KMS-11 (cell line): ENCODE measurements around the gene KSR2.

Experiments
- H2AFZ ChIP-seq: fragments of 200-600 bp; sonication (generic); 2 replicates; pipeline ENCODE4 v1.6.1; 2016; ENCODE audit warnings: antibody characterized with exemption, mixed run types, low read depth
- H3K27ac ChIP-seq: fragments of 200-600 bp; sonication (generic); 2 replicates; pipeline ENCODE4 v1.6.1; 2016; ENCODE audit warnings: mild to moderate bottlenecking, mixed run types
- H3K27me3 ChIP-seq: fragments of 200-600 bp; sonication (generic); 2 replicates; pipeline ENCODE4 v1.6.1; 2017; ENCODE audit warnings: mild to moderate bottlenecking, low read depth, mixed run types, moderate library complexity; ENCODE audit not compliant: insufficient read depth
- H3K36me3 ChIP-seq: fragments of 200-600 bp; sonication (generic); 2 replicates; pipeline ENCODE4 v1.6.1; 2017; ENCODE audit warnings: mild to moderate bottlenecking, mixed run types; ENCODE audit not compliant: insufficient read depth
- H3K4me1 ChIP-seq: fragments of 200-600 bp; sonication (generic); 2 replicates; pipeline ENCODE4 v1.6.1; 2016; ENCODE audit warnings: mild to moderate bottlenecking, low read depth, mixed run types; ENCODE audit not compliant: poor library complexity, severe bottlenecking
- H3K4me2 ChIP-seq: fragments of 200-600 bp; sonication (generic); 2 replicates; pipeline ENCODE4 v1.7.0; 2016; ENCODE audit warnings: mild to moderate bottlenecking, mixed run types
- H3K4me3 ChIP-seq: fragments of 200-600 bp; sonication (generic); IDR thresholded peaks from 2 replicates; pipeline ENCODE4 v1.6.1; 2017; ENCODE audit warnings: low read depth, low read length, mixed read lengths; ENCODE audit not compliant: insufficient read depth
- H3K79me2 ChIP-seq: fragments of 200-600 bp; sonication (generic); 2 replicates; pipeline ENCODE4 v1.6.1; 2016; ENCODE audit warnings: low read depth, mixed run types; ENCODE audit not compliant: insufficient read depth
- H3K9ac ChIP-seq: fragments of 200-600 bp; sonication (generic); 2 replicates; pipeline ENCODE4 v1.6.1; 2016; ENCODE audit warnings: mild to moderate bottlenecking, mixed run types
- H4K20me1 ChIP-seq: fragments of 200-600 bp; sonication (generic); 2 replicates; pipeline ENCODE4 v1.6.1; 2016; ENCODE audit warnings: mild to moderate bottlenecking, mixed run types; ENCODE audit not compliant: insufficient read depth
- CTCF ChIP-seq: fragments of 200-600 bp; sonication (generic); conservative IDR thresholded peaks from 2 replicates; pipeline ENCODE4 v1.6.1; 2017; ENCODE audit warnings: low read depth, mild to moderate bottlenecking, antibody characterized with exemption, low read length, moderate library complexity, mixed read lengths

KSR2 gene

DNA sequence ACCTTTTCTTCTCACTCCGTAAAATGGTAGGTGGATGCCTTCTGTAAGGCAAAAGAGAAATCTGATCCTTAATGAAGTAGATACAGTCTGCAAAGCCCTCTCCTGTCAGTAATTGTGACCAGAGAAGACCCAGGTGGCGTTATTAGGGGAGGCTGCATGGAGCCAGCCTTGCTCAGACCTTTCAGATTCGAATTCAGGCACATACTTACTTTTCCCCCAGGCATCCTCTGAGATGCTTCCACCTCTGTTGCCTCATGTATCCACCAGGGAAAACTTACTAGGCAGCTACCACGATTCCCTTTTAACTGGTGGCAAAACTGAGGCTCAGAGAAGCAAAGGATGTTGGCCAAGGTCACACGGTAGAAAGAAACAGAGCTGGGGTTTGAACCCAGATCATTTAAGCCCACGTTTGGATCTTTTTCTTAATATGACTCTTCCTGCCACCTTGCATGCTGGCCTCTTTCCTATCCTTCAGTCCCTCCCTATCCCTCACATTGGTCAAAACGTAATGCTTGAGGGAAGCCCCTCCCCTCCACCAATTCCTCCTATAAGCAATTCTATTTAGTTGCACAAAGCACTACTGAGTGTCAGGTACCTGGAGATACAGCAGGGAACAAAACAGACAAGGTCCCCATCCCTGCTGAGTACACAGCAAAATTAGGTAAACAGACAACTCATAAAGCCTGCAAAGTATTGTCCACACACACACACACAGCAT, 179.4 kb downstream of the KSR2 start:
- Histone ChIP-seq H2AFZ (no peak overlapping the region), H3K79me2 (no peaks in the 10 kb centered on the region), H3K9ac (no peak overlapping the region), H3K4me2 (no peak overlapping the region), H4K20me1 (no peaks in the 10 kb centered on the region), H3K27ac (no peak overlapping the region), H3K36me3 (no peaks in the 10 kb centered on the region), H3K4me1 (no peaks in the 10 kb centered on the region), H3K4me3 (no peak overlapping the region), H3K27me3 (no peaks in the 10 kb centered on the region)
- no peak for TF ChIP-seq CTCF

- Histone ChIP-seq H3K36me3 (no peaks in the 10 kb centered on the region), H2AFZ (no peak overlapping the region), H3K4me2 (no peak overlapping the region), H3K27ac (no peak overlapping the region), H3K27me3 (no peaks in the 10 kb centered on the region), H3K4me1 (peaks cover 17% of the 10 kb centered on the region), H3K79me2 (no peaks in the 10 kb centered on the region), H3K4me3 (no peak overlapping the region), H3K9ac (no peak overlapping the region), H4K20me1 (no peaks in the 10 kb centered on the region)
- TF ChIP-seq CTCF: no peak
Measured at GRCh38 chr12:117778656-117779055, 190.1 kb downstream of the KSR2 start.

DNA sequence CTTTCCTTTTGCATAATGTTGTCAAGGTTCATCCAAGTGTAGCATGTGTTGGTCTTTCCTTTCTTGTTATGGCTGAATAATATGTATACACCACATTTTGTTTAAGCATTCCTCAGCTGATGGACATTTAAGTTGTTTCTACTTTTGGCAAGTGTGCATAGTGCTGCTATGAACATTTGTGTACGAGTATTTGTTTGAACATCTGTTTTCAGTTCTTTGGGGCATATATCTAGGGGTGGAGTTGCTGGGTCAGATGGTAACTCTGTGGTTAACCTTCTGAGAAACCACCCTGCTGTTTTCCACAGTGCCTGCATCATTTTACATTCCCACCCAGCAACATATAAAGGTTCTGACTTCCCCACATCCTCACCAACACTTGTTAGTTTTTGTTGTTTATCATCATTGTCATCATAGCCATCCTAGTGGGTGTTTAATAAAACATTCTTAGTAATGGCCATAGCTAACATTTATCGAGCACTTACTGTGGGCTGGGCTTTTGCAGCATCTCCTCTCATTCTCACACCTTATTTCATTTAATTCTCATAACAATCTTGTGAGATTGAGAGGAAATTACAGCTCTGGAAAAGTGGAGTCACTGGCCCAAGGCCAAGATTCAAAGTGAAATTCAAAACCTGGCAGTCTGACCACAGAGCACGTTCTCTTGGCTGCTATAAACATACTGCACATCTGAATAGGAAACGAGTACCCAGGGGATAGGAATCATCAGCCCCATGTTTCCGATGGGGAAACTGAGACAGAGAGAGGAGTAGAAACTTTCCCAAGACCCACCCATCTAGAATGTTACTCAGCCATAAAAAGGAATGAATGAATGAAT, 193.6 kb downstream of the KSR2 start:
- H3K27me3 ChIP-seq: no peaks in the 10 kb centered on the region
- H3K4me2 ChIP-seq: peak overlapping the region; percentile 13; the same call in 1 of the 2 replicates
- no peak overlapping the region for H2AFZ ChIP-seq
- peaks cover 17% of the 10 kb centered on the region for H3K4me1 ChIP-seq
- no peak overlapping the region for H3K9ac ChIP-seq
- H3K27ac ChIP-seq: peak overlapping the region; percentile 28; the same call in 1 of the 2 replicates
- no peak overlapping the region for H3K4me3 ChIP-seq
- H4K20me1 ChIP-seq: no peaks in the 10 kb centered on the region
- no peaks in the 10 kb centered on the region for H3K36me3 ChIP-seq
- no peak for TF ChIP-seq CTCF
- no peaks in the 10 kb centered on the region for H3K79me2 ChIP-seq

DNA sequence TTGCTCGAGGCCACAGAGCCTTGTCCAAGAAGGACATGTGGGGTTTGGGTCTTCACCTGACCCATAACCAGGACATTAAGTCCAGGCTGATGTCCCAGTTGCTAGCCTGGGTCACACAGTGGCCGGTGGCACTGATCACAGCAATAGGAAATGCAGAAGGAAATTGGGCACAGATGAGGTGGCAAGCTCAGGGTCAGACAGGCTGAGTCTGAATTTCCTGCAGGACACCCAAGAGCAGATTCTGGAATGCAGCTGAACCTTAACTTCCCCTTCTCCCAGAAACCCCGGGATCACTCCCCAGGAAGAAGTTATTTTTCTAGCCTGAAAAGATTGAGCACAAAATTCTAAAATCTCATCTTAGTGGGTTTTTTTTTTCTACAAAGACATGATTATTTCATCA, 199.9 kb downstream of the KSR2 start:
- Histone ChIP-seq H4K20me1 (no peaks in the 10 kb centered on the region), H2AFZ (no peak overlapping the region), H3K36me3 (no peaks in the 10 kb centered on the region), H3K27ac (no peak overlapping the region), H3K4me1 (no peaks in the 10 kb centered on the region), H3K79me2 (no peaks in the 10 kb centered on the region), H3K27me3 (no peaks in the 10 kb centered on the region), H3K9ac (no peak overlapping the region), H3K4me2 (no peak overlapping the region), H3K4me3 (no peak overlapping the region)
- no peak for TF ChIP-seq CTCF
